Fibroblast of pulmonary artery (primary cell): Measurements from ENCODE around the gene TMEM269.

Source experiments
- DNase-seq: peaks from one replicate; pipeline ENCODE4 v3.0.0-alpha.2; 2010; ENCODE audit warnings: low read depth
- H3K4me3 ChIP-seq: replicated peaks from 2 replicates; pipeline ENCODE4 v1.5.1; 2011; ENCODE audit warnings: low read depth, mild to moderate bottlenecking, control low read depth, low read length, moderate library complexity
- TF ChIP-seq, protein P1 (sequence below): IDR thresholded peaks from 2 replicates; pipeline ENCODE4 v1.5.1; 2011; ENCODE audit warnings: mild to moderate bottlenecking, control low read depth, low read length, inconsistent platforms; ENCODE audit errors: missing control alignments

TMEM269 gene

DNA sequence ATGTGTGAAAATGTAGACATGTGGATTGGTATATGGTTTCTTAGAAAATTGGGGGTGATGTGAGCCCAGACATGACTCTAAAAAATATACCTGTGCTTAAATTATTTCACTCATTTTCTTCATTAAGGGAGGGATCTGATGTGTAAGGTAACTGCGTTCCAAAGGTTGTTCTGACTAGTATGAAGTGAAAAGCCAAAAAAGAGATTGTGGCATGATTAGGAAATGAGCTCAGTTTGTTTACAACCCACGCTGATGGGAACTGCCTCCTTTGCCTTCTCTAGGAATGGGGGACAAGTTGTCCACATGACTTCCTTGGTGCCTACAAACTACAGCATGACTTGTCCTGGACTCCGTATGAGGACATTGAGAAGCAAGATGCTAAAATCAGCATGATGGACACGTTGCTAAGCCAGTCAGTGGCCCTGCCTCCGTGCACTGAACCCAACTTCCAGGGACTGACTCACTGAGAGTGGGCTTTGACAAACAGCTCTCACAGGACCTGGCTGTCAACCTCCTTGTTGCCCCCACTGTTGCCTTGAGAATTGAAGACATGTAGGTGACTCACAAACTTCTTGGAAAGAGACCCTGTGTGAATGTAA lies 9.8 kb upstream of the TMEM269 start:
- TF ChIP-seq, protein P1, sequence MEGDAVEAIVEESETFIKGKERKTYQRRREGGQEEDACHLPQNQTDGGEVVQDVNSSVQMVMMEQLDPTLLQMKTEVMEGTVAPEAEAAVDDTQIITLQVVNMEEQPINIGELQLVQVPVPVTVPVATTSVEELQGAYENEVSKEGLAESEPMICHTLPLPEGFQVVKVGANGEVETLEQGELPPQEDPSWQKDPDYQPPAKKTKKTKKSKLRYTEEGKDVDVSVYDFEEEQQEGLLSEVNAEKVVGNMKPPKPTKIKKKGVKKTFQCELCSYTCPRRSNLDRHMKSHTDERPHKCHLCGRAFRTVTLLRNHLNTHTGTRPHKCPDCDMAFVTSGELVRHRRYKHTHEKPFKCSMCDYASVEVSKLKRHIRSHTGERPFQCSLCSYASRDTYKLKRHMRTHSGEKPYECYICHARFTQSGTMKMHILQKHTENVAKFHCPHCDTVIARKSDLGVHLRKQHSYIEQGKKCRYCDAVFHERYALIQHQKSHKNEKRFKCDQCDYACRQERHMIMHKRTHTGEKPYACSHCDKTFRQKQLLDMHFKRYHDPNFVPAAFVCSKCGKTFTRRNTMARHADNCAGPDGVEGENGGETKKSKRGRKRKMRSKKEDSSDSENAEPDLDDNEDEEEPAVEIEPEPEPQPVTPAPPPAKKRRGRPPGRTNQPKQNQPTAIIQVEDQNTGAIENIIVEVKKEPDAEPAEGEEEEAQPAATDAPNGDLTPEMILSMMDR, result no peak
- no peak overlapping the region for H3K4me3 ChIP-seq
- no peak for DNase-seq

DNA sequence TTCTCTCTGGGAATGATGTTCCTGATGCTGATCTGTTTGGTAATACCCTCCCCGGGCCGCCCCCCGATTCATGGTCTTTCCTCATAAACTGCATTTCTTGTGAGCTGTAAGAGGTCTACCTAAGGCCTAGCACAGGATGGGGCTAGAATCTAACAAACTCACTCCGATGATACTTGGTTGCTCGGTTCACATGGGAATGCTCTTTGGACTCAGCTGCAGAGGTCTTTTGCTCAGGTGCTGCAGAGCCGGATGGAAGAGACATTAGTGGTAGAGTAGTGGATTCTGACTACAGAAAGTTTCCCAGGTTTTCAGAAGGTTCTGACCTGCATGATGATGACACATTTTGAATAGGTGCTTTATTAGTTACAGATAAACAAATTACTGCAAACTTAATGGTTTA lies 8.3 kb upstream of the TMEM269 start:
- DNase-seq, result no peak
- TF ChIP-seq, protein P1, result no peak
- H3K4me3 ChIP-seq, result no peak overlapping the region

DNA sequence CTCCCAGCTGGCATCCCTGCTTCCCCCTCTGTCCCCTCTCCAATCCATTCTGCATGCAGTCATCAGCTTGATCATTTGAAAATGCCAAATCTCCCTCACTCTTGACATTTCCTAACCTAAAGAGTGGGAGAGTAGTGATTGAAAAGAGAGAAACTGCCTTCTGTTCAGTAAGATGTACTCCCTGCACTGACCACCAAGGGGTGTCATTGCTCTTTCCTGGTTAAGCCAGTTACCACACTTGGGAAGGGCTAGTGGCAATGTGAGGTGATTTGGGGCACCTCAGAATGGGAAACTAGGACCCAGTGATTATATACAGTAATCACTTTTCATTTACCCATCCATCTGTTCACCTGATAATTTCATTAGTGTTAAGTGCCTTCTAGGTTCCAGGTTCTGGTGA lies 6.9 kb upstream of the TMEM269 start:
- no peak overlapping the region for H3K4me3 ChIP-seq
- peak; percentile 66 for DNase-seq
- TF ChIP-seq, protein P1, result peak; percentile 84

DNA sequence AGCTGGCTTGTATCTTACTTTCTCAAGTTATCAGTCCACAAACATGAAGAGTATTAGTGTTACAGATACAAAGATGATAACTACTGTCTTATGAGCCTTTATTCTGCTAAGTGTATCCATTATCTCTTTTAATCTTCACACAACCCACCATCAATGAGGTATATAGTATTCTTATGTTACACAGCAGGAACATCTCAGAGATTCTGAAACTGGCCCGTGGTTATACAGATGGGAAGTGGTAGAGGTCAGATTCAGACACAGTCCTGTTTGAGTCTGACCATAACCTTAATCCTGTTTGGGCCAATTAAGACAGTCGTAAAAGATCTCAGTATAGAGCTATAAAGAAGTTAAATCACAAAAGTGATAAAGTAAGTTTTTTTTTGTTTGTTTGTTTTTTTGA lies 5.1 kb upstream of the TMEM269 start:
- no peak overlapping the region for H3K4me3 ChIP-seq
- DNase-seq, result no peak
- TF ChIP-seq, protein P1, result no peak

DNA sequence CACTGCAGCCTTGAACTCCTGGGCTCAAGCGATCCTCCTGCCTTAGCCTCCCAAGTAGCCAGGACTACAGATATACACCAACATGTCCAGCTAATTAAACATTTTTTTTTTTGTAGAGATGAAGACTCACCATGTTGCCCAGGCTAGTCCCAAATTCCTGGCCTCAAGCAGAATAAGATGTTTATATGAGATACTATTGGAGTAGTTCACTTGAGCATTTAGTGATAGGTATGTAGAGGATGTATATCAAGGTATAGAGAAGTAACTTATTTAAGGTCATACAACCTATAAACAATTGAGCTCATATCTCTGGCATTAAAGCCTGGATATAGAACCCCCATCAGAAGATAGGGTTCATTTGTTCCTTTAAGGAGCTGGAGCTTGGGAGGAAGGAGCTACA lies 4.6 kb upstream of the TMEM269 start:
- DNase-seq, result no peak
- TF ChIP-seq, protein P1, result no peak
- H3K4me3 ChIP-seq, result no peak overlapping the region

DNA sequence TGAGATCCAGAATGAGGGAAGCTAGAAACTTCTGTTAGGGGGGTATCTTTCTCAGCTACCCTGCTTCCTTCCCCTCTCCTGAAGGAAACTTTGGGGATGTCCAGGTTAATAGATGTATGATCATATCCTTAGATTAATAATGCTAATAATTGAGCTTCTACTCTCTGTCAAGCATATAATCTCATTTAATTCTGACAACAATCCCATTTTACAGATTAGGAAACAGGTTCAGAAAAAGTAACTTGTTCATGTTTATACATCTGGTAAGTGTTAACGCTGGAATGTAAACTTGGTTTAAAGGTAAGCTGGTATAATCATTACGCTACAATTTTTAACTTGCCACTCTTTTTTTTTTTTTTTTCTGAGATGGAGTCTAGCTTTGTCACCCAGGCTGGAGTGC lies 1.7 kb upstream of the TMEM269 start:
- no peak overlapping the region for H3K4me3 ChIP-seq
- TF ChIP-seq, protein P1, result no peak
- no peak for DNase-seq

DNA sequence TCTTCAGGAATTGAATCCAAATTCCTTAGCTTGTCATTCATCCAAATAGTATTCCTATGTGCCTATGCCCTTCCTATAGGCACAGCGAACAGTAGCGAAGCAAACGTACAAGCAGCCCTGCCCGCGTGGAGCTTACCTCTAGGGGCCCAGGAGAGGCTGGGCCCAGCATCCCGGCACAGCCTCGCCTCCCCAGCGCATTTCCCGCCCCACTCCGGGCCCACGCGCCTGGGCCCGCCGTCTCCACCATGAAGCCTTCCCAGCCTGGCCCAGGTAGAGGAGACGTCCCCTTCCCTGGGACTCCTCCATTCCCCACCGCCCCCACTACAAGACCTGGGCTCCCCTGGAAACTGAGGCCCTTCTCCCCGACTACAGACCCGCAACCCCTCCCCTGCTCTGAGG lies 245 bp upstream of the TMEM269 start:
- TF ChIP-seq, protein P1, result no peak
- no peak overlapping the region for H3K4me3 ChIP-seq
- no peak for DNase-seq
